ENCODE measurements around the gene SBF2.

DNA sequence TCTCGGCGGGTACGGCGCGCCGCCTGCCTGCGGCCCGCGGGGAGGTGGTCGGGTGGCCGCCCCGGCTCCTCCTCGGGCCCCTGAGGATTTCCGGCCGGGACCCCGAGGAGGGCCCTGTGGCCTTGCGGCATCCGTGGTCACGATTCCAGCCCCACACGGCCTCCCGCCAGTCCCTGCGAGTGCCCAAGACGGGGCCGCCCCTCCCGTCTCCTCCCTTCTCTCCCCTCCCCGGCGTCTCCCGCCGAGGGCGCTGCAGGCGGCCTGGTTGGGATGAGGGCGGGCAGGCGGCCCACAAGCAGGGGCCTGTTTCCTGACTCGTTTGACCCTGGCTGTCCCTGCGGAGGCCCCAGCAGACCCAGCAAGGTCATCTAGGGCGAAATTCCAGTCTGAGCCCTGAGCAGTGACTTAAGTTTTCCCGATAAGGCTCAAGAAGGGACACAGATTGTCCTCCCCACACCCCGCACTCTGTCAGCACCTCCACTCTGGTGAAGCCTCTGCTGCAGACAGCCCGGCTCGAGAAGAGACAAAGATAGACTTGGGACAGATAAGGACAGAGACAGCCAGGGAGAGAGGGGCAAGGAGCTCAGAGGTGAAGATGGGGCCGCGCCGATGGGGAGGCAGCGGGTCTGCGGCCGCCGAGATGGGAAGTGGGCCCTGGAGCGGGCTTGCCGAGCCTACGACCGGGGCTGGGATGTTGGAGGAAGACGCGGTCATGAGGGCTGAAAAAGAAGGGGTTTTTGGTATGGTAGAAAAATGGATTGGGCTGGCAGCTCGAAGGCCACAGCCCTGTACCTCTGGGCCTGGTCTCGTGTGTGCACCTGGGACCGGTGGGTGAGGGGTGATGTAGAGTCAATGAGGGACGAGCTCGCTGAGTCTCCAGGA lies 535.1 kb downstream of the SBF2 start:
- TF ChIP-seq STAT6 (CRISPR knock-in tag; IDR thresholded peaks at IDR 0.05; ENCODE audit: borderline replicate concordance) (no peak), ZNF12 (CRISPR knock-in tag; IDR thresholded peaks at IDR 0.05) (no peak; the same call in none of the 2 replicates)
- TF ChIP-seq, protein P1, sequence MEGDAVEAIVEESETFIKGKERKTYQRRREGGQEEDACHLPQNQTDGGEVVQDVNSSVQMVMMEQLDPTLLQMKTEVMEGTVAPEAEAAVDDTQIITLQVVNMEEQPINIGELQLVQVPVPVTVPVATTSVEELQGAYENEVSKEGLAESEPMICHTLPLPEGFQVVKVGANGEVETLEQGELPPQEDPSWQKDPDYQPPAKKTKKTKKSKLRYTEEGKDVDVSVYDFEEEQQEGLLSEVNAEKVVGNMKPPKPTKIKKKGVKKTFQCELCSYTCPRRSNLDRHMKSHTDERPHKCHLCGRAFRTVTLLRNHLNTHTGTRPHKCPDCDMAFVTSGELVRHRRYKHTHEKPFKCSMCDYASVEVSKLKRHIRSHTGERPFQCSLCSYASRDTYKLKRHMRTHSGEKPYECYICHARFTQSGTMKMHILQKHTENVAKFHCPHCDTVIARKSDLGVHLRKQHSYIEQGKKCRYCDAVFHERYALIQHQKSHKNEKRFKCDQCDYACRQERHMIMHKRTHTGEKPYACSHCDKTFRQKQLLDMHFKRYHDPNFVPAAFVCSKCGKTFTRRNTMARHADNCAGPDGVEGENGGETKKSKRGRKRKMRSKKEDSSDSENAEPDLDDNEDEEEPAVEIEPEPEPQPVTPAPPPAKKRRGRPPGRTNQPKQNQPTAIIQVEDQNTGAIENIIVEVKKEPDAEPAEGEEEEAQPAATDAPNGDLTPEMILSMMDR (CRISPR knock-in tag; IDR thresholded peaks at IDR 0.05): peak; percentile 67
